Adrenal gland (tissue), 12 donors: ENCODE data around the gene MYH10. TPM values are rescaled to one million over a fixed set of nuclear protein-coding genes. Genes with fewer than 3 reads are reported as not detected.
A peak's percentile ranks its signal among the peaks of the same experiment; 100 is the strongest.

Experiments used
- DNase-seq, 7 donors: peaks; one replicate each; pipeline ENCODE4 v3.0.0-alpha.2; 2019 to 2020
- H3K27ac ChIP-seq, 5 donors: fragments of 200-600 bp; sonication (generic) in 4 of 5; 1 replicate in 3 of 5; 2 replicates in 2 of 5; pipeline versions ENCODE4 v1.5.1 to v1.8.0; 2016 to 2020; ENCODE audit warnings: mild to moderate bottlenecking in 1 of 5
- H3K27me3 ChIP-seq: fragments of 200-600 bp; 2 replicates; pipeline ENCODE4 v1.8.0; 2021
- H3K36me3 ChIP-seq, 2 donors: fragments of 200-600 bp; replicated peaks in 1 of 2; 1 replicate in 1 of 2; 2 replicates in 1 of 2; pipeline versions ENCODE4 v1.5.1 to v1.8.0; 2018 to 2022
- H3K4me1 ChIP-seq, 2 donors: fragments of 200-600 bp; replicated peaks in 1 of 2; 1 replicate in 1 of 2; 2 replicates in 1 of 2; pipeline versions ENCODE4 v1.5.1 to v1.8.0; 2018 to 2021
- H3K4me3 ChIP-seq, 4 donors: fragments of 200-600 bp; sonication (generic) in 3 of 4; one replicate each; pipeline ENCODE4 v1.5.1; 2016 to 2018
- H3K9me3 ChIP-seq, 3 donors: fragments of 200-600 bp; sonication (generic) in 1 of 3; replicated peaks in 1 of 3; 1 replicate in 2 of 3; 2 replicates in 1 of 3; pipeline versions ENCODE4 v1.5.1 to v1.8.0; 2016 to 2021
- POLR2A ChIP-seq, 2 donors: fragments of 450-650 bp; IDR thresholded peaks; one replicate each; pipeline ENCODE4 v1.6.1; 2017; ENCODE audit warnings: antibody characterized with exemption in 2 of 2, mild to moderate bottlenecking in 2 of 2, moderate library complexity in 1 of 2
- WGBS, 4 donors: extraction: QIAGEN DNeasy Blood & Tissue Kit in 2 of 4; methylation state at CpG; one replicate each; pipeline versions ENCODE4 v1.1.5 to v1.1.7; 2013 to 2017; 5-methylcytosine and 5-hydroxymethylcytosine counted together
- intact Hi-C, 2 donors: fragments of 100-400 bp; cut with DNase I; formaldehyde crosslinking; loops; one replicate each; pipeline versions ENCODE4 v1.14.1 to v1.15.0; 2022 to 2023
- polyA plus RNA-seq, 3 donors: library from polyadenylated mRNA; stranded (reverse); fragments of 200-250 nt in 2 of 3; fragments of 350-450 nt in 1 of 3; fragmentation: Illumina TruSeq in 1 of 3; extraction: RNeasy Lipid Tissue Mini Kit (QIAGEN cat#74804) in 1 of 3; gene quantifications; one replicate each; pipeline ENCODE4 v1.2.3, GENCODE V29; 2013 to 2014
- total RNA-seq, 9 donors: library from RNA; depleted of rRNA in 4 of 9; stranded (reverse); fragments of >200 nt in 4 of 9; fragments of 120-200 nt in 1 of 9; fragmentation: NEBNext Ultra II Directional in 1 of 9; extraction: Animal tissue kit (Norgen Biotek cat#: 25700) in 1 of 9; gene quantifications; one replicate each; pipeline versions ENCODE4 v1.1.0 to v1.2.4, GENCODE V29; 2013 to 2023
- TF ChIP-seq, protein P1 (sequence below), 6 experiments: fragments of 450-650 bp in 4 of 6; fragments of 200-600 bp in 2 of 6; sonication (generic) in 1 of 6; IDR thresholded peaks; 1 replicate in 5 of 6; 2 replicates in 1 of 6; pipeline versions ENCODE4 v1.5.1 to v1.8.0; 2016 to 2021; ENCODE audit warnings: antibody characterized with exemption in 6 of 6, mild to moderate bottlenecking in 2 of 6, moderate library complexity in 1 of 6
- donor health status: healthy with polysubstance abuse.
- donor health status: Bipolar disorder and iron deficiency.
- donor health status: DM: yes; HTN: yes; CAD: no.
- donor health status: DM: no; HTN: no; CAD: no.
- donor health status: DM: no; HTN: no; CAD: no.
- donor health status: DM: yes; HTN: yes; CAD: no.

MYH10 gene
- total and polyA plus RNA-seq, 12 donors = 9.8 to 101 (median 41.0) TPM

DNA sequence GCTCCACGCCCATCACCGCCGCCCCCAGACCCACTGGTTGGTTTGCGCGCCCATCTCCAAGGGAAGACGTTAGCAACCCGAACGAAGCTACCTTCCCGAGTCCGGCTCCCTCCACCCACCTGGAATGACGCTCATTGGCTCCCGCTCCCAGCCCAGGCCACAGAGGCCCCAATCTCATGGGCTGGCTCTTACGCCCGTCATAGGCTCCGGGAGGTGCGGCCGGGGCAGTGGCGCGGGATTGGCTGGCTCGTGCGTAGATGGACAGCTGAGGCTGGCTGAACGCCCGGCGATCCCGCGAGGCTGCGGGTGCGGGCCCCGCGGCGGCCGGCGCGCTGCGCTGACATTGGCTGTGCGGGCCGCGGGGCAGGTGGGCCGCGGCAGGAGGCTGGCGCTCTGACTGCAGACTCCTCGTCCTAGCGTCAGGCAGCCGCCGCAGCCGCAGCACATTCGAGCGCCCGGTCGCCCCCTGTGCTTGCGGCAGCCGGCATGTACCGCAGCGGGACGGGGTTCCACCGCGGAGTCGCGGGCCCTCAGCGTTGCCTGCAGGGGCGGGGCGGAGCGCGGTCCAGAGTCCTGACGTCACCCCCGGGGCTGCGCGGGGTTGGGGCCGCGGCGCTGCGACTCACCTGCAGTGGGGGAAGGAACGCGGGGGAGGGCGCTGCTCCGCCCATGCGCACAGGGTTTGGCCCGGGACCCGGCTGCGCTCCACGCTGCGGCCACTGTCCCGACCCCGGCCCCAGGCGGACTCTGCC lies 453 bp upstream of the MYH10 start:
- TF ChIP-seq POLR2A (IDR thresholded peaks at IDR 0.05) = peak in 1 of 2 donors; percentile 39
- TF ChIP-seq, protein P1, sequence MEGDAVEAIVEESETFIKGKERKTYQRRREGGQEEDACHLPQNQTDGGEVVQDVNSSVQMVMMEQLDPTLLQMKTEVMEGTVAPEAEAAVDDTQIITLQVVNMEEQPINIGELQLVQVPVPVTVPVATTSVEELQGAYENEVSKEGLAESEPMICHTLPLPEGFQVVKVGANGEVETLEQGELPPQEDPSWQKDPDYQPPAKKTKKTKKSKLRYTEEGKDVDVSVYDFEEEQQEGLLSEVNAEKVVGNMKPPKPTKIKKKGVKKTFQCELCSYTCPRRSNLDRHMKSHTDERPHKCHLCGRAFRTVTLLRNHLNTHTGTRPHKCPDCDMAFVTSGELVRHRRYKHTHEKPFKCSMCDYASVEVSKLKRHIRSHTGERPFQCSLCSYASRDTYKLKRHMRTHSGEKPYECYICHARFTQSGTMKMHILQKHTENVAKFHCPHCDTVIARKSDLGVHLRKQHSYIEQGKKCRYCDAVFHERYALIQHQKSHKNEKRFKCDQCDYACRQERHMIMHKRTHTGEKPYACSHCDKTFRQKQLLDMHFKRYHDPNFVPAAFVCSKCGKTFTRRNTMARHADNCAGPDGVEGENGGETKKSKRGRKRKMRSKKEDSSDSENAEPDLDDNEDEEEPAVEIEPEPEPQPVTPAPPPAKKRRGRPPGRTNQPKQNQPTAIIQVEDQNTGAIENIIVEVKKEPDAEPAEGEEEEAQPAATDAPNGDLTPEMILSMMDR (IDR thresholded peaks at IDR 0.05) = peak in 4 of 6 experiments; percentile 23 to 38 (median 32)
- peak; percentile 98 to 99 (median 99) for DNase-seq
- Histone ChIP-seq H3K27ac (peak overlapping the region in 4 of 5 donors; percentile 62 to 86 (median 78)), H3K36me3 (no peaks in the 10 kb centered on the region), H3K27me3 (no peaks in the 10 kb centered on the region), H3K4me3 (peak overlapping the region; percentile 49 to 84 (median 68)), H3K4me1 (peaks cover 7 to 10% of the 10 kb centered on the region in 2 donors), H3K9me3 (no peaks in the 10 kb centered on the region)
- intact Hi-C loops = no loop called here
- 0 to 1% (median 0%) methylated on average over 4 to 85 of the region's 85 CpGs for WGBS, 4 donors

DNA sequence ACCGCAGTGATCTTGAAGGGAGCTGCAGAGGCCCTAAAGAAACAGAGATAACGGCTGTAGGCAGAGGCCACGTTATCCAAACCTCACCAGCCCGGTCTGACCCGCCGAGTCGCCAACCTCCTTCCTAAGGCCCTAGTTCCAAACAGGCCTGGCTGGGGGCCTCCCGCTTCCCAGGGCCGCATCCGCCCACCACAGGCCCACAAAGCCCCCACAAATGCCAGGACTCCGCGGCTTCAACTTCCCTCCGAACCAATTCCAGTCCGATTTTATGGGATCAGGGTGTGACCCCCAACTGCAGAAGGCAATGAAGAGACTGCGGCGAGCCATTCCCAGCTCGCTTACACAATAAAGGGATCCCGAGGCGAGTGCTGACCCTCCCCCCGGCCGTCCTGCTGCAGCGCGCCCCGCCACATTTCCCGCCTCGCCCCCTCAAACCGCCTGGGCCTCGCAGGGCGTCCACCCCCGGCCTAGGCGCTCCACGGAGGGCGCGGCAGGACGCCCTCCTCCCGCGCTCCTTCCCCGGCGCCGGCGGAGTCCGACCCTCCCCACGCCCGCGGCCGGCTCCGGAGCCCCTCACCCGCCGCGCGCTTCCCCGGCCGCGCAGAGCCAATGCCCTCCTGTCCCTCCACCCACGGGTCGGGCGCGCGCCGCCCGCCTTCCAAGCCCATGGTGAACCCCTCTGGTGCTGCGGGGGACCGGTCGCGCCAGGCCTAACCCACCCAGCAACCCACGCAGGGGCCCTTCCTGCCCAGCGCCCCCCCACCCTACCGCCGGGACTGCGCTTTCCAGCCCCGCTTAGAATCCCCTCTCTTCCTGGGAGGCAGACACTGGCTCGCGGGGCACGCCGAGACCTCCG lies 926 bp downstream of the MYH10 start:
- no peaks in the 10 kb centered on the region for H3K27me3 ChIP-seq
- peak; percentile 24 to 57 (median 43) for DNase-seq
- H3K9me3 ChIP-seq = no peaks in the 10 kb centered on the region
- WGBS, 4 donors = 0% methylated on average over 6 to 76 of the region's 76 CpGs
- peaks cover 7 to 10% of the 10 kb centered on the region in 2 donors for H3K4me1 ChIP-seq
- intact Hi-C loops = no loop called here
- peak overlapping the region in 3 of 5 donors; percentile 53 to 86 (median 69) for H3K27ac ChIP-seq
- no peak for TF ChIP-seq POLR2A (IDR thresholded peaks at IDR 0.05)
- TF ChIP-seq, protein P1 (IDR thresholded peaks at IDR 0.05) = no peak
- H3K4me3 ChIP-seq = peak overlapping the region; percentile 10 to 78 (median 46)
- no peaks in the 10 kb centered on the region for H3K36me3 ChIP-seq

DNA sequence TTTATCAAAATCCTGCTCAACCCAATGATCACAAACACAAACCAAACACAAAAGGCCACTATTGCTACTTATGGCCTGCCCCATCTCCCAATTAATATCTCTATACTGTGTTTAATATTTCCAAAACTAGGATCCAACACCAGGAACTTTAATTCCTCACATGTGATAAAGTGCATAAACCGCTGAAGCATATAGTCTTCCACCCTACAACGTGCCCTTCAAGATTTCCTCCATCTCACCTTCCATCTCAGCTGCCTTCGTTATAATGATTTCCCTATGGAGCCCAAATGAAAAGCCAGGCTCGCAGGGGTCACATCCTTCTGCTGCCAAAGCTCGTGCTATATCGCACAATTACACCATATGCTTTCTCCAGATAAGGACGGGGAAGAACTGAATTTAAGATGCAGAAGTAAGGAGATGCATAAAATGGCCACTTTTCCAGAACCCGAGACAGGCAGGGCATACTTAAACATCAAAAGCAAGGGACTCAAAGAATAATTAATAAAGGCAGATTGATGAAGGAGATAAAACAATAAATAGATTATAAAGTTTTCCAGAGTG lies 1.8 kb downstream of the MYH10 start:
- intact Hi-C loops = no loop called here
- no peaks in the 10 kb centered on the region for H3K27me3 ChIP-seq
- H3K36me3 ChIP-seq = no peaks in the 10 kb centered on the region
- peaks cover 7 to 10% of the 10 kb centered on the region in 2 donors for H3K4me1 ChIP-seq
- DNase-seq = no peak
- H3K9me3 ChIP-seq = no peaks in the 10 kb centered on the region
- H3K4me3 ChIP-seq = peak overlapping the region in 1 of 4 donors; percentile 78
- peak overlapping the region in 1 of 5 donors; percentile 69 for H3K27ac ChIP-seq
- WGBS, 4 donors = 47 to 51% (median 50%) methylated on average over 8 of the region's 8 CpGs
- TF ChIP-seq, protein P1 (IDR thresholded peaks at IDR 0.05) = no peak
- no peak for TF ChIP-seq POLR2A (IDR thresholded peaks at IDR 0.05)

DNA sequence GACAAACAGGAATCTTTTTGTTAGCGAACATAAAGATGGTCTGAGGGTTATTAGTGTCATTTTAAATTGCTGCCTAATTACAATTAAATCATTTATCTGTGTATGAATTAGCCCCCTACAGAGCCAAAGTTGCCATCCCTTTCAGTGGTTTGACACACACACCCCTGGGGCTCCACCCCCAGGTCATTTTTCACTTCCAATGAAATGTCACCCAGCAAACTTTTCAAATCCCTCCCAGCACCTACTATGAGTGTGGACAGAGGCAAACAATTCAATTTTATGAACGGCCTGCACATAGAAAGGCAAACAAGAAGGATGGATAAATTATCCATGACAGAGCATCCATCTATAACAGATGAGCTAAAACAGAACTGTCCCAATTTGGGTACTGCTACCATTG lies 2.4 kb downstream of the MYH10 start:
- no peak overlapping the region for H3K4me3 ChIP-seq
- intact Hi-C loops = no loop called here
- no peak for TF ChIP-seq POLR2A (IDR thresholded peaks at IDR 0.05)
- TF ChIP-seq, protein P1 (IDR thresholded peaks at IDR 0.05) = no peak
- H3K4me1 ChIP-seq = peaks cover 7 to 10% of the 10 kb centered on the region in 2 donors
- no peaks in the 10 kb centered on the region for H3K27me3 ChIP-seq
- H3K27ac ChIP-seq = no peak overlapping the region
- 75 to 90% (median 82%) methylated on average over 2 of the region's 2 CpGs for WGBS, 4 donors
- no peaks in the 10 kb centered on the region for H3K9me3 ChIP-seq
- H3K36me3 ChIP-seq = no peaks in the 10 kb centered on the region
- DNase-seq = no peak
